Measurements from ENCODE around the gene NPFFR2.

GRCh38 chr4:72186714-72187113, 154.9 kb downstream of the NPFFR2 start:
- no peak for TF ChIP-seq CTCF (IDR thresholded peaks at IDR 0.05; ENCODE audit: low read length)
- no peak for TF ChIP-seq EZH2phosphoT487 (IDR thresholded peaks at IDR 0.05; ENCODE audit: low read length)

Measured in MM.1S (cell line).